GM21515 (cell line): ENCODE data around the gene TRIM64C.
"Not testable (repeated sequence)": the region's sequence is repeated elsewhere in the genome, so short reads cannot be mapped to it uniquely, and the experiment has no call there.

Experiments
- ATAC-seq: cut with Tn5 transposase; IDR thresholded peaks from one replicate; pipeline ENCODE4 v1.9.1; 2021; ENCODE audit not compliant: unreplicated experiment

Gene TRIM64C, protein sequence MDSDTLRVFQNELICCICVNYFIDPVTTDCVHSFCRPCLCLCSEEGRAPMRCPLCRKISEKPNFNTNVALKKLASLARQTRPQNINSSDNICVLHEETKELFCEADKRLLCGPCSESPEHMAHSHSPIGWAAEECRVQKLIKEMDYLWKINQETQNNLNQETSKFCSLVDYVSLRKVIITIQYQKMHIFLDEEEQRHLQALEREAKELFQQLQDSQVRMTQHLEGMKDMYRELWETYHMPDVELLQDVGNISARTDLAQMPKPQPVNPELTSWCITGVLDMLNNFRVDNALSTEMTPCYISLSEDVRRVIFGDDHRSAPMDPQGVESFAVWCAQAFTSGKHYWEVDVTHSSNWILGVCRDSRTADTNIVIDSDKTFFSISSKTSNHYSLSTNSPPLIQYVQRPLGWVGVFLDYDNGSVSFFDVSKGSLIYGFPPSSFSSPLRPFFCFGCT

GRCh38 chr11:49059012-49059411 is at the start of gene TRIM64C:
TSS of gene TRIM64C (minus strand) at chr11:49059112. CDS start at chr11:49059112, 0 bp downstream.
- ATAC-seq, result not testable (repeated sequence)

DNA sequence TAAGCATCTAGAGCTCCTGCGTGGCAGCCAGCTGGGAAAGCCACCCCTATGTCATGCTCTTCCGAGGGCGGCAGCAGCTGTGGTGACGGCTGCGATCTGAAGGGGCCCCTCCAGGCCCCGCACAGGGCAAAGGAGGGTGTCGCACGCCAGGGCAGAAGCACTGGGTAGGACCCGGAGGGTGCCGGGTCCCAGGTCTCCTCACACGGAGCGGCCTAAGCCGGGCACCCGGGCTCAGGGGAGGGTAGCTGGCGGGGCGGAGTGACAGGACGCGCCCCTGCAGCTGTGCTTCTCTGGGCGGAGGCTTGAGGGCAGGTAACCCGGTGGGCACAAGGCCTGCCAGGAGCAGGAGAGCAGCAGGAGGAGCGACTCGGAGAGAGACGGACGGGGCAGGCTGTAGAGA is 43.4 kb upstream of the TRIM64C start:
- not testable (repeated sequence) for ATAC-seq

- ATAC-seq, result not testable (repeated sequence)
Observed at GRCh38 chr11:49069897-49070296, 11.0 kb upstream of the TRIM64C start.

GRCh38 chr11:49049821-49050220 is 9.1 kb downstream of the TRIM64C start:
- not testable (repeated sequence) for ATAC-seq

GRCh38 chr11:49048229-49048628 is 10.7 kb downstream of the TRIM64C start:
- not testable (repeated sequence) for ATAC-seq

DNA sequence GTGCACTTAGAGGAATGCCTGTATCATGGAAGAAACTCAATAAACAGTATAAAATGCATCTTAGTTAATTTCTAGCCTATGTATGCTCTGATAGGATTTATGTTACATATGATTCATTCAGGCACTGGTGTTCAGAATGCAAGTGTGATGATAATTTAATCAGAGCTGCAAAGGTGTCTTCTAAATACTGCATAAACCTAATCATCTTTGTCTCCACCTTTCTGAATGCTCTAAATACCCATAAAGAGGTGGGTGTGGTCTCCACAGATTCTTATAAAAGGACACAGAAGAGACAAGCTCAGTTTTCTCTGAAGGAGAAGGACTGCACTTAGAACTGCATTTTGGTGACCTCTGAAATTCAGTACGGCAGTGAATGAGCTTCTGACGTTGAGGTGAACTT is 30.4 kb downstream of the TRIM64C start, which contains the start of gene TRIM49B:
TRIM49B (plus strand) TSS at position 301 of the 400 bp plus-strand sequence. CDS start 2,777 bp downstream, outside the sequence.
- ATAC-seq, result not testable (repeated sequence)
